Posterior cingulate gyrus (tissue), 11 donors: ENCODE measurements around the gene IRF2.

Experiments used
- DNase-seq, 10 donors: peaks; one replicate each; pipeline versions ENCODE4 v3.0.0 to v3.0.0-alpha.2; 2020 to 2021; ENCODE audit warnings: mixed read lengths in 3 of 10
- intact Hi-C: fragments of 100-400 bp; cut with DNase I; formaldehyde crosslinking; loops from one replicate; pipeline ENCODE4 v1.15.1; 2023

IRF2 gene

GRCh38 chr4:184437565-184438265 is 36.6 kb downstream of the IRF2 start:
- intact Hi-C loops, result no loop called here

GRCh38 chr4:184434501-184435066 is 39.8 kb downstream of the IRF2 start:
- intact Hi-C loops, result no loop called here
- no peak for DNase-seq

More at GRCh38 chr4:184437565-184438265, 36.6 kb downstream of the IRF2 start:
- no peak for DNase-seq

- intact Hi-C loops, result no loop called here
- no peak for DNase-seq
Measured at GRCh38 chr4:184434021-184434420, 40.3 kb downstream of the IRF2 start.

GRCh38 chr4:184433258-184433892 is 41.0 kb downstream of the IRF2 start:
- intact Hi-C loops, result no loop called here
- DNase-seq, result no peak

GRCh38 chr4:184432127-184432922 is 42.0 kb downstream of the IRF2 start:
- intact Hi-C loops, result no loop called here
- DNase-seq, result no peak

- intact Hi-C loops, result no loop called here
- peak in 1 of 10 donors; percentile 18 for DNase-seq
Measured at GRCh38 chr4:184430163-184430562, 44.2 kb downstream of the IRF2 start.

- DNase-seq, result peak in 1 of 10 donors; percentile 64
- intact Hi-C loops, result no loop called here
Measured at GRCh38 chr4:184428787-184429186, 45.6 kb downstream of the IRF2 start.

- no peak for DNase-seq
- intact Hi-C loops, result no loop called here
Measured at GRCh38 chr4:184427687-184428086, 46.7 kb downstream of the IRF2 start.

- intact Hi-C loops, result no loop called here
- no peak for DNase-seq
Measured at GRCh38 chr4:184427093-184427492, 47.3 kb downstream of the IRF2 start.

GRCh38 chr4:184424993-184425758 is 49.2 kb downstream of the IRF2 start:
- DNase-seq, result peak in 2 of 10 donors; percentile 48 to 84
- intact Hi-C loops, result no loop called here

GRCh38 chr4:184424279-184424678 is 50.1 kb downstream of the IRF2 start:
- no peak for DNase-seq
- intact Hi-C loops, result no loop called here

GRCh38 chr4:184423003-184423686 is 51.2 kb downstream of the IRF2 start:
- no peak for DNase-seq
- intact Hi-C loops, result no loop called here

GRCh38 chr4:184422378-184422777 is 52.0 kb downstream of the IRF2 start:
- no peak for DNase-seq
- intact Hi-C loops, result no loop called here

- intact Hi-C loops, result no loop called here
Measured at GRCh38 chr4:184421533-184422155, 52.7 kb downstream of the IRF2 start.

GRCh38 chr4:184420881-184421416 is 53.4 kb downstream of the IRF2 start:
- no peak for DNase-seq
- intact Hi-C loops, result no loop called here

More at GRCh38 chr4:184421533-184422155, 52.7 kb downstream of the IRF2 start:
- no peak for DNase-seq

- no peak for DNase-seq
- intact Hi-C loops, result no loop called here
Measured at GRCh38 chr4:184420402-184420801, 53.9 kb downstream of the IRF2 start.

GRCh38 chr4:184419976-184420375 is 54.4 kb downstream of the IRF2 start:
- no peak for DNase-seq
- intact Hi-C loops, result no loop called here

GRCh38 chr4:184417802-184418511 is 56.4 kb downstream of the IRF2 start:
- peak in 4 of 10 donors; percentile 44 to 88 (median 66) for DNase-seq
- intact Hi-C loops, result no loop called here
